ENCODE data around the gene LGI4.

DNA sequence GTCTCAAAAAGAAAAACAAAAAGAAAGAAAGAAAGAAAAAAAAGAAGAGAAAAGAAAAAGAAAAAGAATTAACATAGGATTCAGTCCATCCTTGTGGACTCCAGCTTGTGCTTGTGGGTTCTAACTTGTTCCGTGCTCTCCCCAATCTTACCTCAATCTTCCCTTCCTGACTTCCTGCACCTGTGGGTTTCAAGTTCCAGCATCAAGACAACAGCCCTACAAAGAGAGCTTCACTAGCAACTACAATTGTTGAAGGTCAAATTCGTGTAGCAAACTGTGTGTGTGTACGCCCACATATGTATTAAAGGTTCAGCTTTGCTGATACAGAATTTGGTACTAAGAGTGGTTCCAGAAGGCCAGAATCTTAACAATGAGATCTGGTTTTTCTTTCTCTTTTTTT, 45.0 kb upstream of the LGI4 start:
- TF ChIP-seq, protein P1, sequence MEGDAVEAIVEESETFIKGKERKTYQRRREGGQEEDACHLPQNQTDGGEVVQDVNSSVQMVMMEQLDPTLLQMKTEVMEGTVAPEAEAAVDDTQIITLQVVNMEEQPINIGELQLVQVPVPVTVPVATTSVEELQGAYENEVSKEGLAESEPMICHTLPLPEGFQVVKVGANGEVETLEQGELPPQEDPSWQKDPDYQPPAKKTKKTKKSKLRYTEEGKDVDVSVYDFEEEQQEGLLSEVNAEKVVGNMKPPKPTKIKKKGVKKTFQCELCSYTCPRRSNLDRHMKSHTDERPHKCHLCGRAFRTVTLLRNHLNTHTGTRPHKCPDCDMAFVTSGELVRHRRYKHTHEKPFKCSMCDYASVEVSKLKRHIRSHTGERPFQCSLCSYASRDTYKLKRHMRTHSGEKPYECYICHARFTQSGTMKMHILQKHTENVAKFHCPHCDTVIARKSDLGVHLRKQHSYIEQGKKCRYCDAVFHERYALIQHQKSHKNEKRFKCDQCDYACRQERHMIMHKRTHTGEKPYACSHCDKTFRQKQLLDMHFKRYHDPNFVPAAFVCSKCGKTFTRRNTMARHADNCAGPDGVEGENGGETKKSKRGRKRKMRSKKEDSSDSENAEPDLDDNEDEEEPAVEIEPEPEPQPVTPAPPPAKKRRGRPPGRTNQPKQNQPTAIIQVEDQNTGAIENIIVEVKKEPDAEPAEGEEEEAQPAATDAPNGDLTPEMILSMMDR (IDR thresholded peaks at IDR 0.05): no peak
- no peak for TF ChIP-seq POLR2A (IDR thresholded peaks at IDR 0.05)
